Keratinocyte (primary cell): Measurements from ENCODE around the gene EPAS1. TPM values are rescaled to one million over a fixed set of nuclear protein-coding genes. Genes with fewer than 3 reads are reported as not detected.

Experiments used
- DNase-seq: peaks from one replicate; pipeline ENCODE4 v3.0.0-alpha.2; 2011; ENCODE audit warnings: low read depth, missing footprints, low spot score
- FAIRE-seq: peaks from 2 replicates; lab custom pipeline; 2011; peaks lifted over from hg19 to GRCh38; lab: Jason Lieb, UNC
- H2AFZ ChIP-seq: 2 replicates; pipeline ENCODE4 v1.6.0; 2012; ENCODE audit warnings: low read length, control low read depth, inconsistent platforms; ENCODE audit not compliant: control insufficient read depth
- H3K27ac ChIP-seq: 2 replicates; pipeline ENCODE4 v1.5.1; 2011; ENCODE audit warnings: low read length; ENCODE audit not compliant: control insufficient read depth, insufficient read depth
- H3K27me3 ChIP-seq: 3 replicates; pipeline ENCODE4 v1.6.0; 2011; ENCODE audit warnings: low read length; ENCODE audit not compliant: control insufficient read depth, insufficient read depth; ENCODE audit errors: extremely low read depth
- H3K36me3 ChIP-seq, 2 experiments: 2 replicates in 1 of 2; 3 replicates in 1 of 2; pipeline ENCODE4 v1.5.1; 2011; ENCODE audit warnings: low read length in 2 of 2, mild to moderate bottlenecking in 1 of 2; ENCODE audit not compliant: control insufficient read depth in 2 of 2, insufficient read depth in 2 of 2; ENCODE audit errors: extremely low read depth in 1 of 2
- H3K4me1 ChIP-seq: 3 replicates; pipeline ENCODE4 v1.5.1; 2011; ENCODE audit warnings: low read length; ENCODE audit not compliant: control insufficient read depth, insufficient read depth; ENCODE audit errors: extremely low read depth
- H3K4me2 ChIP-seq: 3 replicates; pipeline ENCODE4 v1.6.0; 2011; ENCODE audit warnings: low read depth, low read length; ENCODE audit not compliant: control insufficient read depth, insufficient read depth; ENCODE audit errors: extremely low read depth
- H3K4me3 ChIP-seq, 3 experiments: fragments of 200-600 bp in 1 of 3; sonication (generic) in 1 of 3; 2 replicates in 2 of 3; 3 replicates in 1 of 3; pipeline ENCODE4 v1.5.1; 2011 to 2016; ENCODE audit warnings: low read length in 3 of 3, mild to moderate bottlenecking in 3 of 3, control low read depth in 2 of 3, inconsistent platforms in 1 of 3, low read depth in 1 of 3, mixed read lengths in 1 of 3, mixed run types in 1 of 3, moderate library complexity in 1 of 3; ENCODE audit not compliant: control insufficient read depth in 2 of 3, insufficient read depth in 2 of 3; ENCODE audit errors: extremely low read depth in 1 of 3
- H3K79me2 ChIP-seq: 2 replicates; pipeline ENCODE4 v1.6.0; 2012; ENCODE audit warnings: low read length; ENCODE audit not compliant: control insufficient read depth, insufficient read depth
- H3K9ac ChIP-seq: 3 replicates; pipeline ENCODE4 v1.6.0; 2011; ENCODE audit warnings: low read length; ENCODE audit not compliant: control insufficient read depth, insufficient read depth; ENCODE audit errors: extremely low read depth
- H3K9me1 ChIP-seq: 3 replicates; pipeline ENCODE4 v1.6.0; 2011; ENCODE audit warnings: low read length; ENCODE audit not compliant: control insufficient read depth, insufficient read depth; ENCODE audit errors: extremely low read depth
- H3K9me3 ChIP-seq: 2 replicates; pipeline ENCODE4 v1.5.1; 2012; ENCODE audit warnings: low read depth, low read length; ENCODE audit not compliant: control insufficient read depth
- H4K20me1 ChIP-seq: 3 replicates; pipeline ENCODE4 v1.6.0; 2011; ENCODE audit warnings: low read length; ENCODE audit not compliant: control insufficient read depth, insufficient read depth; ENCODE audit errors: extremely low read depth
- EZH2 ChIP-seq: IDR thresholded peaks from one replicate; pipeline ENCODE4 v1.6.1; 2012; ENCODE audit warnings: inconsistent platforms, mild to moderate bottlenecking, low read length, moderate library complexity
- dilution Hi-C: fragments of 300-500 bp; cut with MboI; formaldehyde crosslinking; loops from one replicate; pipeline ENCODE4 v1.7.0; 2020; ENCODE audit warnings: low sequenced_read_pairs; ENCODE audit not compliant: extremely low pct_ligation_motif_present
- polyA plus RNA-seq, 5 experiments: library from polyadenylated mRNA; depleted of rRNA in 3 of 5; stranded (reverse) in 3 of 5; stranded (forward) in 1 of 5; unstranded in 1 of 5; fragments of >200 nt; gene quantifications; 1 replicate in 1 of 5; 2 replicates in 3 of 5; 3 replicates in 1 of 5; pipeline versions ENCODE4 v1.2.1 to v1.2.3, GENCODE V29; 2011 to 2012; ENCODE audit warnings: missing spikeins in 2 of 5, low read depth in 1 of 5, low replicate concordance in 1 of 5
- TF ChIP-seq, protein P1 (sequence below), 3 experiments: IDR thresholded peaks in 1 of 3; conservative IDR thresholded peaks in 1 of 3; optimal IDR thresholded peaks in 1 of 3; 2 replicates in 2 of 3; 3 replicates in 1 of 3; pipeline versions ENCODE3 to v1.5.1; 2011; ENCODE audit warnings: low read length in 3 of 3, mild to moderate bottlenecking in 3 of 3, moderate library complexity in 2 of 3, control low read depth in 1 of 3, inconsistent platforms in 1 of 3; ENCODE audit not compliant: insufficient read depth in 2 of 3; ENCODE audit errors: extremely low read depth in 1 of 3

The EPAS1 gene
- polyA plus RNA-seq, 1 donor (not counting 4 experiments of a cell fraction or from before 2014, with no cell fraction given), result 96.7 TPM

DNA sequence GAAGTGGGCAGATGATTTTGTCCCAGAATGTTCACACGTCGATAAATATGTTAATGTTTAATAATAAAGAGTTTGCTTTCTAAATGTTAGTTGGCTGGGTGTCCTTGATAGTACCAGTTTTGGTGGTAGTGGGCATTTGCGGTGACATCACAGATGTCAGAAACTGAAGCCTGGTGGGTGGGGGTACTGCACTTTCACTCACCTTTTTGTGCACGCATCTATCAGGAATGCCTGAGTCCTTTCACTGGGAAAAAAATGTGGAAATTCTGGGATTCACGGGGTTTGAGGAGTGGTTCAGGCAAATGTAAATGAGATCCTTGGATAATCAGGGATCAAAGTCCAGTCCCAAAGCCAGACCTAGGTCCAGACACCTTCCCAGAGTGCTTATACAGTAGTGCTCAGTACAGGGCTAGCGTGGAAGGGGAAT, 3.2 kb downstream of the EPAS1 start:
- DNase-seq (no peak), FAIRE-seq (no peak)
- Histone ChIP-seq H3K4me3 (peak overlapping the region in 2 of 3 experiments; percentile 93 to 95), H3K27ac (peak overlapping the region; percentile 88), H3K9ac (peak overlapping the region; percentile 90), H3K9me3 (no peaks in the 10 kb centered on the region), H3K27me3 (no peaks in the 10 kb centered on the region), H4K20me1 (no peaks in the 10 kb centered on the region), H2AFZ (no peak overlapping the region), H3K4me2 (peak overlapping the region; percentile 80), H3K4me1 (peaks cover 24% of the 10 kb centered on the region), H3K36me3 (peaks cover 0 to 8% of the 10 kb centered on the region in 2 experiments), H3K9me1 (no peaks in the 10 kb centered on the region), H3K79me2 (peaks cover 76% of the 10 kb centered on the region)
- dilution Hi-C loops, result no loop called here
- TF ChIP-seq EZH2, result no peak
- TF ChIP-seq, protein P1, sequence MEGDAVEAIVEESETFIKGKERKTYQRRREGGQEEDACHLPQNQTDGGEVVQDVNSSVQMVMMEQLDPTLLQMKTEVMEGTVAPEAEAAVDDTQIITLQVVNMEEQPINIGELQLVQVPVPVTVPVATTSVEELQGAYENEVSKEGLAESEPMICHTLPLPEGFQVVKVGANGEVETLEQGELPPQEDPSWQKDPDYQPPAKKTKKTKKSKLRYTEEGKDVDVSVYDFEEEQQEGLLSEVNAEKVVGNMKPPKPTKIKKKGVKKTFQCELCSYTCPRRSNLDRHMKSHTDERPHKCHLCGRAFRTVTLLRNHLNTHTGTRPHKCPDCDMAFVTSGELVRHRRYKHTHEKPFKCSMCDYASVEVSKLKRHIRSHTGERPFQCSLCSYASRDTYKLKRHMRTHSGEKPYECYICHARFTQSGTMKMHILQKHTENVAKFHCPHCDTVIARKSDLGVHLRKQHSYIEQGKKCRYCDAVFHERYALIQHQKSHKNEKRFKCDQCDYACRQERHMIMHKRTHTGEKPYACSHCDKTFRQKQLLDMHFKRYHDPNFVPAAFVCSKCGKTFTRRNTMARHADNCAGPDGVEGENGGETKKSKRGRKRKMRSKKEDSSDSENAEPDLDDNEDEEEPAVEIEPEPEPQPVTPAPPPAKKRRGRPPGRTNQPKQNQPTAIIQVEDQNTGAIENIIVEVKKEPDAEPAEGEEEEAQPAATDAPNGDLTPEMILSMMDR (optimal IDR thresholded peaks at IDR 0.05 in 1 of 3, IDR thresholded peaks at IDR 0.05 in 1 of 3, conservative IDR thresholded peaks at IDR 0.05 in 1 of 3; ENCODE audit: extremely low read depth in 1 of 3, insufficient read depth in 2 of 3, low read length in 3 of 3), result no peak

DNA sequence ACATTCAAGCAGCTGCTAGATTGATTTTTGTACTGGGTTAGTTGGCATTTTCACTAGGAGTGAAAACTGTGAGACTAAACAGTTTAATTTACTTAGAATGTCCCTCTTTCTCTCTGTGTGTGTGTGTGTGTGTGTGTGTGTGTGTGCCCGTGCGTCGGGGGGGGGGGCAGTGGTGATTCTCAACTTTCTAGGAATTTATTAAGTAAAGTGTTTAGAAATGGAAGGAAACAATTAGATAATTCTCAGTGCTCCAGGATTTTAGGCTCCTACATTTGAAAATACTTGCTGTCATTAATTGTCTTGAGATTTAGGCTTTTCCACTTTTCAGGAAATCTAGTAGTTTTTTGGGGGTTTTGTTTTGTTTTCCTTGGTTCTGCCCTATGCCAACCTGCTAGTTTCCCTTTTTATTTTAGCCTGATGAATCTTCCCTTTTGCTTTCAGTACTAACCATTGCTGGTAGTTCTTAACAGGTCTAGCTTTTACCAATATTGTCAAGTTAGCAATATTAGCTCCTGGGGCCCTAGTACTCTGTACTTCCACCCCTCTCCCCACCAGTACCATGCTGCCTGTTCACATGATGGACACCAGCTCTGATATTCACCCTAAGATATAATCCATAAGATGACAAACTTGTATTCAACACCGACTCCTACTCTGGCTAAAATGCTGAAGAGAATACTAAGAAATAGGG, 4.9 kb downstream of the EPAS1 start:
- no peak overlapping the region for H3K27ac ChIP-seq
- H3K4me1 ChIP-seq, result peaks cover 32% of the 10 kb centered on the region
- DNase-seq (no peak), FAIRE-seq (no peak)
- no peaks in the 10 kb centered on the region for H3K27me3 ChIP-seq
- no peak overlapping the region for H3K4me3 ChIP-seq
- H3K4me2 ChIP-seq, result no peak overlapping the region
- dilution Hi-C loops, result no loop called here
- peaks cover 0 to 8% of the 10 kb centered on the region in 2 experiments for H3K36me3 ChIP-seq
- no peaks in the 10 kb centered on the region for H3K9me1 ChIP-seq
- no peaks in the 10 kb centered on the region for H3K9me3 ChIP-seq
- no peak for TF ChIP-seq EZH2
- TF ChIP-seq, protein P1 (optimal IDR thresholded peaks at IDR 0.05 in 1 of 3, IDR thresholded peaks at IDR 0.05 in 1 of 3, conservative IDR thresholded peaks at IDR 0.05 in 1 of 3; ENCODE audit: extremely low read depth in 1 of 3, insufficient read depth in 2 of 3, low read length in 3 of 3), result no peak
- no peak overlapping the region for H3K9ac ChIP-seq
- peaks cover 86% of the 10 kb centered on the region for H3K79me2 ChIP-seq
- H2AFZ ChIP-seq, result no peak overlapping the region
- H4K20me1 ChIP-seq, result no peaks in the 10 kb centered on the region
